HepG2 (cell line): ENCODE data around the gene CDC42EP1. TPM values are rescaled to one million over a fixed set of nuclear protein-coding genes. Genes with fewer than 3 reads are reported as not detected.

Experiments used
- ARID3A ChIP-seq: IDR thresholded peaks from 2 replicates; pipeline ENCODE4 v1.6.1; 2012; ENCODE audit warnings: low read depth, low read length, improper control_type of control experiment
- ARID5B ChIP-seq: IDR thresholded peaks from 2 replicates; pipeline ENCODE4 v1.4.0; 2020; ENCODE audit warnings: mild to moderate bottlenecking, missing genetic modification reagents
- CEBPZ ChIP-seq: IDR thresholded peaks from 2 replicates; pipeline ENCODE4 v1.6.1; 2012; ENCODE audit warnings: low read length, improper control_type of control experiment
- HNF4A ChIP-seq: sonication (generic); formaldehyde crosslinking; IDR thresholded peaks from 2 replicates; pipeline ENCODE4 v1.4.0; 2020; ENCODE audit warnings: missing genetic modification reagents
- MLLT10 ChIP-seq: sonication (generic); formaldehyde crosslinking; IDR thresholded peaks from 2 replicates; pipeline ENCODE4 v1.4.0; 2020; ENCODE audit warnings: missing genetic modification reagents
- POLR2G ChIP-seq: fragments of 200-400 bp; formaldehyde crosslinking; IDR thresholded peaks from 2 replicates; pipeline ENCODE4 v1.6.1; 2018; ENCODE audit warnings: mild to moderate bottlenecking, low read depth, low read length, moderate library complexity
- STAT6 ChIP-seq: sonication (generic); formaldehyde crosslinking; IDR thresholded peaks from 2 replicates; pipeline ENCODE4 v1.4.0; 2020; ENCODE audit warnings: missing genetic modification reagents, mild to moderate bottlenecking, borderline replicate concordance
- ZBTB33 ChIP-seq: sonication (generic); formaldehyde crosslinking; IDR thresholded peaks from 2 replicates; pipeline ENCODE4 v1.4.0; 2020; ENCODE audit warnings: missing genetic modification reagents
- ZC3H13 ChIP-seq: sonication (generic); formaldehyde crosslinking; IDR thresholded peaks from 2 replicates; pipeline ENCODE4 v1.8.1; 2023; ENCODE audit warnings: mild to moderate bottlenecking, missing genetic modification reagents, moderate library complexity
- ZNF136 ChIP-seq: sonication (generic); formaldehyde crosslinking; IDR thresholded peaks from 2 replicates; pipeline ENCODE4 v1.8.1; 2022; ENCODE audit warnings: low read depth, mild to moderate bottlenecking, moderate library complexity, missing genetic modification reagents
- ZNF232 ChIP-seq: sonication (generic); formaldehyde crosslinking; IDR thresholded peaks from 2 replicates; pipeline ENCODE4 v1.4.0; 2020; ENCODE audit warnings: missing genetic modification reagents, borderline replicate concordance
- ZNF615 ChIP-seq: sonication (generic); formaldehyde crosslinking; IDR thresholded peaks from 2 replicates; pipeline ENCODE4 v1.5.0; 2020; ENCODE audit warnings: mild to moderate bottlenecking, missing genetic modification reagents, borderline replicate concordance
- polyA plus RNA-seq, 8 experiments: library from polyadenylated mRNA; depleted of rRNA in 3 of 8; stranded (reverse) in 7 of 8; unstranded in 1 of 8; fragments of >200 nt; fragmentation: Illumina TruSeq in 4 of 8; extraction: Trizol in 4 of 8; gene quantifications; 2 replicates each; pipeline versions ENCODE4 v1.2.1 to v1.2.3, GENCODE V29; 2011 to 2016; ENCODE audit warnings: low read depth in 4 of 8, missing spikeins in 1 of 8, mixed read lengths in 1 of 8; ENCODE audit not compliant: insufficient read depth in 1 of 8
- total RNA-seq, 5 experiments: library from RNA; depleted of rRNA; stranded (reverse); fragments of >200 nt; fragmentation: Illumina TruSeq; extraction: Trizol; gene quantifications; 2 replicates each; pipeline ENCODE4 v1.2.3, GENCODE V29; 2016; ENCODE audit warnings: low read depth in 1 of 5

Gene CDC42EP1
- total and polyA plus RNA-seq, 2 of the 13 experiments (the other 11 are each of a cell fraction or from before 2014, with no cell fraction given), result 17.1 to 29.5 TPM

GRCh38 chr22:37601540-37602442 is 41.5 kb downstream of the CDC42EP1 start (continued):
- TF ChIP-seq STAT6 (no peak), ZNF136 (CRISPR knock-in tag) (no peak), MLLT10 (CRISPR knock-in tag) (no peak), ZNF615 (CRISPR knock-in tag) (no peak), ZBTB33 (CRISPR knock-in tag) (no peak), ZC3H13 (CRISPR knock-in tag) (no peak), ARID3A (peak; percentile 39; the same call in 1 of the 2 replicates), POLR2G (peak; percentile 32; the same call in 1 of the 2 replicates), HNF4A (CRISPR knock-in tag) (peak; percentile 47; the same call in 1 of the 2 replicates), ZNF232 (0 out of 2 replicates have a peak, but pooled peaks have one; percentile 30), CEBPZ (peak; percentile 60; the same call in 1 of the 2 replicates), ARID5B (CRISPR knock-in tag) (no peak)
